GM18867 (cell line): ENCODE data around the gene INMT.

Experiments
- ATAC-seq: cut with Tn5 transposase; IDR thresholded peaks from one replicate; pipeline ENCODE4 v1.9.1; 2021; ENCODE audit warnings: mild to moderate bottlenecking, moderate library complexity; ENCODE audit not compliant: unreplicated experiment

Gene INMT

DNA sequence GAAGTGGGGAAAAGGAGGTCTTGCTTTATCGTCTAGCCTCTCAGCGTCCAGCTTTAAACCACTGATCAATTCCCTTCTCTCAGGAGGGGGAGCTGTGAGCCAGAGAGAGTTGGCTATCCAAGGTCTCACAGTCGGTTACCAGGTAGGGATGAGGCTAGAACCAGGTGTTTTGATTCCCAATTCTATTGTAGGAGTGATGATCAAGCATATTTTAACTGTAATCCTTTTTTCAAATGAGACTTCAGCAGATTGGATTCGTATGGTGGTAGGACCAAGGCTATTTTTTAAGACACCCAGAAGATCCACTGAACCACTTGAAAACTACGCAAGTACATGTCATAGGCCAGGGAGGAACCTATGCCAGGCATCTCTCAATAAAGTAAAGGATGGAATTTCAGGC, 27.6 kb downstream of the INMT start:
- no peak for ATAC-seq

DNA sequence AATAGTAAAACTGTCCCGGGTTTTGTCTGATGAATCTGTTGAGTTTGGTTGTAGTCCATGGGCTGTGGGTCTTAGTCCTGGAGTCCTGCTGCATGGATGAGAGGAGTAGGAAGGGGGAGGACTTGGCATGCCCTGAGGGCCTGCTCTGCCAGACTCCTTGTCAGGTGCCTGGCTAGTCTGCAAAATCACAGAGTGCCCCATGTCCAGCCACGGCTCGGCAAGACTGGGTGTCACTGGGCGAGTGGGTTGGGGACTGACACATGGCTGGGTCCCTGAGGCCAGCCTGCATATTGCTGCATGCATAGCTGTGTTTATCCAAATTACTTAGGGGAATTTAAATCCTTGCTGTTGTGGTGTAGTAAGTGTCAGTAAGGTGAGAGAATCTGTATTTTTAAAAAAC, 29.0 kb downstream of the INMT start:
- no peak for ATAC-seq

GRCh38 chr7:30782690-30783089, 30.8 kb downstream of the INMT start:
- no peak for ATAC-seq

- no peak for ATAC-seq
Measured at GRCh38 chr7:30785786-30786185, 33.9 kb downstream of the INMT start.

- ATAC-seq = no peak
Measured at GRCh38 chr7:30787486-30787885, 35.6 kb downstream of the INMT start.

DNA sequence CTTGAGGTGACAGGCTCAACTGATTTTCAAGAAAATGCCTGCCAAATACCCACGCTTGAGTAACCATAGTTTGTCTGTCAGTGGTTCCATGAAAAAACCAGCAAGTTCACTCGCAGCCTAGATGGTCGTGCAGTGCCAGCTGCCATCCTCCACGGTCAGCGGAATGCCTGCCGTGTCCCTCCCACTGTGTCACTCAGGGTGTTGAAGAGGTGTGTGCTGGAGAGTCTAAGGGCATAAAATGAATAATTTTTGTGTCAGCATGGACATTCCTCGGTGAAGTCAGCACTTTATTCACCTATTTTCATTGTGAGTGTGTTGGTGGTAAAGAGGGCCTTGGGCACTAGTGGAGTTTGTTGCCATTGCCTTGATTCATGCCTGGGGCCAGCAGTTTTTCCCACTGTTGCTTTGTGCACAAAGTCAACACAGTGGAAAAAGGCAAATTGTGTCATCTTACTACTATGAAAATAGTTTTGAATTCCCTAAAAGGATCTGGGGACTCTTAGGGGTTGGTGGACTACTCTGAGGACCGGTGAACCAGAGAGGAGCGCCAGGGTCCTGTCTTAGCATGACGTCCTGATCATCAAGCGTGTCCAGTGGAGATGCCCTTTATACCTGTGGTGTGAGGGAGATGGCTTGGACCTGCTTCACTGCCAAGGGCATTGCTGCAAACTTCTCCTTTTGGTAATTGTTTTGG, 36.9 kb downstream of the INMT start:
- no peak for ATAC-seq

- no peak for ATAC-seq
Measured at GRCh38 chr7:30789334-30789711, 37.4 kb downstream of the INMT start.

GRCh38 chr7:30790356-30790755, 38.4 kb downstream of the INMT start:
- no peak for ATAC-seq

GRCh38 chr7:30791114-30791513, 39.2 kb downstream of the INMT start:
- ATAC-seq = no peak

DNA sequence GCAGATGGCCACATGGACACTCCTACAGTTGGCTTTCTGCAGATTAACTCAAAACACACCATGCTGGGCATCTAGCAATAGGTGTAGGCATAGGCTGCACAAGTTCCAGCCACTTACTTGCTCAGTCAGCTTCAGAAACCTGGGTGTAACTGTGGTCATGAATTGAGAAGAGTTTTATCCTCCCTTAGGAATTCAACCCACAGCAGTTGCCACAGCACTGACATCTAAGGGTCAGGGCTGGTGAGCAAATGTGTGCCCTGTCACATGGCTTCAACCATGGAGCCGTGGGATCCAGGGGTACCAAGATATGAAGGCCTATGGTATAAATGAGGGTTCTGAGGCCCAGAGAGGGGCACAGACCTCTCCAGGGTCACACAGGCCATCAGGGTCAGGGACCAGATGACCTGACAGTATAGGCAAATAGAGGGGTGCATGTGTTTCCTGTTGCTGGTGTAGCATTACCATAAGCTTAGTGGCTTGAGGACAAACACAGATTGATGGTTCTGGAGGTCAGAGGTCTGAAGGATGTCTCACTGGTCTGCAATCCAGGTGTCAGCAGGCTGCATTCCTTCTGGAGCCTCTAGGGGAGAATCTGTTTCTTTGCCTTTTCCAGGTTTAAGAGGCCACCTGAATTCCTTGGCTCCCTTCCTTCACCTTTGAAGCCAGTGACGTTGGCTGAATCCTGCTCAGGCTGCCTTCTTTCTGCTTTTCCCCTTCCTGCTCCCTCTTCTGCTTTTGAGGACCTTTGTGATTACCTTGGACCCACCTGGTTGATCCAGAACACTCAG, 43.4 kb downstream of the INMT start:
- ATAC-seq = no peak

DNA sequence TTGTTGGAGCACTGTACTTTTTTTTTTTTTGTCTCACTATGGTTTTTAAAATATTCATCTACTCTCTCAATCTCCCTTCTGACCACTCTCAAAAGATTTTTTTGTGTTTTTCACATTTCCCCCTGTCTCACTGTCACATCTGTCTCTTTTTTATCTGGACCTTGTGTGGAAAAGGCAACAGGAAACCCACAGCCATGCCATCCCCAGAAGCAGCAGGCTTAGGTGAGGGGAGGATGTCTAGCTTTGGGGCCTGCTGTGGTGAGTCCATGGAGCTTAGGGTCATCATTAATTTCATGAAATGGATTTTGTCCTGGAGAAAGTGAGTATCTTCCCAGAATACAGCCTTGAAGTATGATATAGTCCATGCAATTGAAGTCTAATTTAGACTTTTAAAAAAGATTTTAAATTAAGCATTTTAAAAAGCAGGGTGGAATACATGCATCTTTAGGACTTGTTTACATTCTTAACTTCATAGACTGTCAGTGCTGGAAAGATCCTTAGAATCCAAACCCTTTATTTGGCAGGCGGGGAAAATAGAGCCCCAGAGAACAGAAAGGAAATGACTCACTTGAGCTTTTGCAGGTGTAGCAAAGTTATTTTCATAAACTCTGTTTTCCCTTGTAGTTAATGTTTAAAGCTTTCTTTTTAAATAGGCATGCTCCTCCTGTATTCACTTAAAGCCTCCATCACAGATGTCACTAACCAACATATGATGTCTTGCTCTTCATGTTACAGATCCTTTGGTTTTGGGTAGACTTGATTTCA, 44.4 kb downstream of the INMT start:
- no peak for ATAC-seq

- ATAC-seq = no peak
Measured at GRCh38 chr7:30797176-30798040, 45.5 kb downstream of the INMT start.

DNA sequence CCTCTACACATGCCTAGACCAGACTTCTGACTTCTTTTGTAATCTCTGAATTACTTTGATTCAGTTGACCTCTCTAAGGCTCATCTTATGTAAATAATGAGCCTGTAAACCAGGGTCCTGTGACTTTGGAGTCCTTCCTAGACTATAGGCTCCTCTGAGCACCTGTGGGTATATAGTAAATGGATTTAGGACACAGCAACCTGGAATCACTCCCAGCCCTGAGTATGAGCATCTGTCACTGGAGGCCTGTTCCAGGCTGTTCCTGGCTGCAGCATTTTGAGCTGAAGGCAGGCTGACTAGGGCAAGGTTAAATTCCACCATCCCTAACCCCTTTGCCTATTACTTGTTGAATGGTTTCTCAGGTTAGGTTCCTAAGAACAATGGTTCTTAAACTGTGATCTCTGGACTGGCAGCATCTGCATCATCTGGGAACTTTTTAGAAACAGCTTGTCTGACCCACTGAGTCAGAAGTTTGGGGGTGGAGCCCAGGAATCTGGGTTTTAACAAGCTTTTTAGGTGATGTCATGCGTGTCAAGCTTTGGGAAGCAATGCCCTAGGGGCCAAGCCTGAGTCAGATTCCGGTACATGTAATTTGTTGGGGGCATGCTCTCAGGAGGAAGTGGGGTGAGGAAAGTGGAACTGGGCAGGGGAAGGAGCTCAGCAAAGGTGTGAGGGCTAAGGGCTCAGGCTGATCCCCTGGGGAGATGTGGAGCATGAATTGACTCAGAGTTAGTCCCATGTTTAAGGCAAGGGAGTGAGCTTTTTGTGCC, 47.5 kb downstream of the INMT start:
- ATAC-seq = peak; percentile 75

- ATAC-seq = no peak
Measured at GRCh38 chr7:30799976-30800661, 48.2 kb downstream of the INMT start.

DNA sequence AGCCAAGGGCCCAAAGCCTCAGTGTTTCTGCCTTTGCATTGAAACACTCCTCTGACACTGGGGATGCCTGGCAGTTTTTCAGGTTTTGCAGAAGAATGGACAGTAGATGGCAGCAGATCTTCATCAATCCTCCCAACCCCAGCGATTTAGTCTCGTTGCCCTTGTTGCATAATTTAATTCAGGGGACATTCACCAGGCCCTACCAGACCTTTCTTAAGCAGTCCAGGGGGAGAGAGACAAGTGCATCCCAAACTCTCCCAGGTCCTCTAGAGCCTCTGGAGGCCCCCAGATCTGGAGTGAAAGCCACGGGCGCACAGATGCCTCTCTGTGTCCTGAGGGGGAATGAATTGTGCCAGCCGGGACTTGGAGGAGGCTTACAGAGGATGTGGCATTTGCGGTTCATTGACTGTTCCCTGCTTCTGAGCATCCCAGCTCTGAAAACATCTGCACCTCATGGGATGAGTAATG, 48.9 kb downstream of the INMT start:
- peak; percentile 44 for ATAC-seq

- no peak for ATAC-seq
Measured at GRCh38 chr7:30802812-30803211, 50.9 kb downstream of the INMT start.

DNA sequence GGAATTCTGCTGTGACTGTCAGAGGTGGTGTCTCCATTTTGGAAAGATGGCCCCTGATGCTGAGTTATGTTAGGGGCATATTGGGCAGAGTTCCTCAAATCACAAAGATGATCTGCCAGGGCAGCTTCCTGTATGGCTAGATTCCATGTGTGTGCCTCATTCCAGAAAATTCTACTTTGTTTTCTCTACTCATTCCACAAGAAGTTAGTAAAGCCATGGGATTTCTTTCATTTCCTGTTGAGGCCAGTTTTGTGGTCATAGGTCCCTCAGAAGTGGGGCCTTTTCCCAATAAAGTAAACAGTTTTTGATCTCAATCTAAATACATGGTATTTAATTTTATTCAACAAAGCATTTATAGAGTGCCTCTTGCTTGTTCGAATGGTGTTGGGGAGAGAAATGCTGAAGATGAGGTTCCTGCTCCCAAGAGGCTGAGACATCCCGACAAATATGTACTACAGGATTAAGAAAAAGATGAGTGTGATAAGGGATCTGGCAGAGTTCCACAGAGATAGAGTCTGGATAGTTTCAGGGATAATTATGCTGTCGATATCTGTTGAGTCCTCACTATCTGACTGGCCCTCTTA, 52.2 kb downstream of the INMT start:
- ATAC-seq = no peak

GRCh38 chr7:30805081-30805691, 53.3 kb downstream of the INMT start:
- no peak for ATAC-seq

- ATAC-seq = no peak
Measured at GRCh38 chr7:30805931-30806330, 54.0 kb downstream of the INMT start.
